Kidney (tissue), 14 donors: ENCODE results near the gene MAP3K14. TPM values are rescaled to one million over a fixed set of nuclear protein-coding genes. Genes with fewer than 3 reads are reported as not detected.

Experiments
- DNase-seq, 5 donors: peaks; one replicate each; pipeline ENCODE4 v3.0.0-alpha.2; 2013 to 2020
- FAIRE-seq: peaks from 2 replicates; lab custom pipeline; 2012; peaks lifted over from hg19 to GRCh38; lab: Jason Lieb, UNC
- H3K27ac ChIP-seq, 2 donors: one replicate each; pipeline ENCODE4 v1.7.0; 2013; ENCODE audit warnings: low read depth in 2 of 2, low read length in 2 of 2, inconsistent platforms in 1 of 2
- H3K27me3 ChIP-seq: one replicate; pipeline ENCODE4 v1.7.1; 2013; ENCODE audit warnings: low read length, inconsistent platforms; ENCODE audit not compliant: control insufficient read depth, insufficient read depth
- H3K36me3 ChIP-seq, 3 donors: one replicate each; pipeline versions ENCODE4 v1.7.0 to v1.7.1; 2013; ENCODE audit warnings: low read length in 3 of 3, control low read depth in 1 of 3, inconsistent platforms in 1 of 3; ENCODE audit not compliant: insufficient read depth in 3 of 3, control insufficient read depth in 2 of 3
- H3K4me1 ChIP-seq, 3 donors: one replicate each; pipeline versions ENCODE4 v1.7.0 to v1.7.1; 2013; ENCODE audit warnings: low read length in 3 of 3, inconsistent platforms in 1 of 3, low read depth in 1 of 3; ENCODE audit not compliant: control insufficient read depth in 2 of 3, insufficient read depth in 2 of 3
- H3K4me3 ChIP-seq, 3 donors: one replicate each; pipeline versions ENCODE4 v1.7.0 to v1.8.1; 2013; ENCODE audit warnings: low read length in 3 of 3, control low read depth in 1 of 3, inconsistent platforms in 1 of 3
- H3K9ac ChIP-seq, 3 donors: one replicate each; pipeline versions ENCODE4 v1.7.0 to v1.7.1; 2013; ENCODE audit warnings: low read length in 3 of 3, control low read depth in 1 of 3, inconsistent platforms in 1 of 3
- H3K9me3 ChIP-seq, 3 donors: one replicate each; pipeline versions ENCODE4 v1.7.0 to v1.7.1; 2013; ENCODE audit warnings: low read length in 3 of 3, control low read depth in 1 of 3, inconsistent platforms in 1 of 3; ENCODE audit not compliant: control insufficient read depth in 2 of 3, insufficient read depth in 1 of 3
- CTCF ChIP-seq: IDR thresholded peaks from 3 replicates; pipeline ENCODE4 v1.5.1; 2012; ENCODE audit warnings: mild to moderate bottlenecking, moderate library complexity, borderline replicate concordance; ENCODE audit not compliant: insufficient read depth; ENCODE audit errors: extremely low read depth
- intact Hi-C: fragments of 100-400 bp; cut with DNase I; formaldehyde crosslinking; loops from one replicate; pipeline ENCODE4 v1.11.1; 2022
- polyA plus RNA-seq: library from polyadenylated mRNA; stranded (reverse); fragments of 350-450 nt; fragmentation: Illumina TruSeq; extraction: RNeasy Lipid Tissue Mini Kit (QIAGEN cat#74804); gene quantifications from one replicate; pipeline ENCODE4 v1.2.3, GENCODE V29; 2014; ENCODE audit warnings: low read depth, low replicate concordance; ENCODE audit not compliant: insufficient read depth
- total RNA-seq: library from RNA; stranded (reverse); fragmentation: NEBNext Ultra II Directional; extraction: Animal tissue kit (Norgen Biotek cat#: 25700); gene quantifications from one replicate; pipeline ENCODE4 v1.2.1, GENCODE V29; 2021
- donor health status: control.
- donor health status: control.
- donor health status: control.
- donor health status: control.
- donor health status: control.
- donor health status: DM: yes; HTN: yes; CAD: no.
- donor health status: Normal renal cell carcinoma (clear cell type).

The MAP3K14 gene
- total and polyA plus RNA-seq, 2 donors from 2014 or later, result 7.6 to 24.5 TPM

- Histone ChIP-seq H3K9ac (peak overlapping the region in 1 of 3 donors; percentile 19), H3K4me3 (no peak overlapping the region), H3K27me3 (no peaks in the 10 kb centered on the region), H3K4me1 (peaks cover 0 to 8% (median 0%) of the 10 kb centered on the region in 3 donors), H3K36me3 (no peaks in the 10 kb centered on the region), H3K27ac (no peak overlapping the region), H3K9me3 (no peaks in the 10 kb centered on the region)
- TF ChIP-seq CTCF, result no peak
- peak in 4 of 5 donors; percentile 75 to 88 (median 80) for DNase-seq
- intact Hi-C loops, result no loop called here
- no peak for FAIRE-seq
These were observed 75.3 kb downstream of the MAP3K14 start for GRCh38 chr17:45241328-45242028.

GRCh38 chr17:45240905-45241327 is 75.9 kb downstream of the MAP3K14 start:
- Histone ChIP-seq H3K4me3 (no peak overlapping the region), H3K27ac (no peak overlapping the region), H3K27me3 (no peaks in the 10 kb centered on the region), H3K9ac (peak overlapping the region in 1 of 3 donors; percentile 4), H3K4me1 (peaks cover 0 to 5% (median 0%) of the 10 kb centered on the region in 3 donors), H3K9me3 (no peaks in the 10 kb centered on the region), H3K36me3 (no peaks in the 10 kb centered on the region)
- TF ChIP-seq CTCF, result no peak
- FAIRE-seq, result no peak
- peak in 3 of 5 donors; percentile 39 to 66 (median 53) for DNase-seq
- intact Hi-C loops, result no loop called here

- H3K9ac ChIP-seq, result no peak overlapping the region
- no peaks in the 10 kb centered on the region for H3K9me3 ChIP-seq
- DNase-seq, result no peak
- no peak overlapping the region for H3K4me3 ChIP-seq
- no peak for FAIRE-seq
- no peaks in the 10 kb centered on the region for H3K36me3 ChIP-seq
- H3K27ac ChIP-seq, result no peak overlapping the region
- no peaks in the 10 kb centered on the region for H3K27me3 ChIP-seq
- intact Hi-C loops, result no loop called here
- no peak for TF ChIP-seq CTCF
- H3K4me1 ChIP-seq, result peaks cover 0 to 5% (median 0%) of the 10 kb centered on the region in 3 donors
These were observed 78.6 kb downstream of the MAP3K14 start for GRCh38 chr17:45238155-45238774.
